HG03159 (cell line): ENCODE results near the gene NIFK.
A peak's percentile ranks its signal among the peaks of the same experiment; 100 is the strongest.

ENCODE experiments used
- ATAC-seq: cut with Tn5 transposase; IDR thresholded peaks from one replicate; pipeline ENCODE4 v1.9.1; 2021; ENCODE audit warnings: mild to moderate bottlenecking, moderate library complexity; ENCODE audit not compliant: unreplicated experiment

The NIFK gene

DNA sequence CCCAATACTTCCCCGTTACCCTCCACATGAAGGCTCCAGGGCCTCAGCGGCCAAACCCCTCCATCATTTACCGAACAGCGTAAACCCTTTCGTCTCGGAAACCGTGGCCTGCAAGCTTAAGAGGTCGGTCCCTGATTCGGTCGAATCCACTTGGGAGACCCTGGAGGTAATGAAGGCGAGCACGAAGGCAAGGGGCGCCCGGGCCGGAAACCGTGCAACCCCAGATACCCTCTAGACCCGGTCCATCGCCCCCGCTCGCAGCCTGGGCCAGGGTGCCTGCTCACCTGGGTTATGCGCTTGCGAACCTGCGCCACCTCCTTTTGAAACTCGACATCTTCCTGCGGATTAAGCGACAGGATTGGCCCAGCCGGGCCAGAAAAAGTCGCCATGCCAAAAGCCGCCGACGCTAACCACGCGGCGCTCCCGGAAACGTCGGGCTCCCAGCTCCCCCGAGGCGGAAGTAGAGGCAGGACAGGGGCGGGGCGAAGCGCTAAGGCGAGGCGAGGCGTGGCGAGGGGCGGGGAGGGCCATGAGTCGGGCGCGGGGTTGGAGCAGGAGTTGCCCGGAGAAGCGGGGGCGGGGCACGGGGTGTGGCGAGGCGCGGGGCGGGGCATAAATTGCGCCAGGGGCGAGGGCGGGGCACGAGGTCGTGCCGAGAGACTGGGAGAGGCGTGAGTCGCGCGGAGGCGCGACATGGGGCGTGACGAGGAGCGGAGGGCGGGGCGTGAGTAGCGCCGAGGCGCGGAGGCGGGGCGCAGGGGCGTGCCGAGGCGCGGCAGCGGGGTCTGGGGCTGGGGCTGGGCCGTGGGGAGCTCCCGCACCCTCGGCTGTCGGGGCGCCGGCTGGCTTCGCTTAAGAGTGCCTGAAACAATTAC, at the start of gene NIFK:
Gene NIFK, minus strand, starts transcription at position 414 of the 875 bp plus-strand sequence. Its CDS starts 25 bp downstream, at position 389.
- ATAC-seq: peak; percentile 95

DNA sequence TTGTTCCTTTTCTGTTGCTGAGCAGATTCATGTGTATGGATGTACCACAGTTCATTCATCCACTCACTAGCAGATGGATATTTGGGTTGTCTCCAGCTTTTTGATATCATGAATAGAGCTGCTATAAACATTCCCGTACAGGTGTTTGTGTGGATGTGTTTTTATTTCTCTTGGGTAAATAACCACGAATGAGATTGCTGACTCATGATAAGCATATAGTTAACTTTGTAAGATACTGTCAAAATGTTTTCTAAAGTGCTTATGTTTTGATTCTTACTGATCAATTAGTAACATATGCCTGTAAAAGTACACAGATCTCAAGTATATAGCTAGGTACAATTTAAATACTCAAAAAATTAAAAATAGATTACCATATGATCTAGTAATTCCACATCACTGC, 46.5 kb upstream of the NIFK start:
- no peak for ATAC-seq

- ATAC-seq: no peak
These were observed 42.2 kb upstream of the NIFK start for GRCh38 chr2:121778741-121779487.

DNA sequence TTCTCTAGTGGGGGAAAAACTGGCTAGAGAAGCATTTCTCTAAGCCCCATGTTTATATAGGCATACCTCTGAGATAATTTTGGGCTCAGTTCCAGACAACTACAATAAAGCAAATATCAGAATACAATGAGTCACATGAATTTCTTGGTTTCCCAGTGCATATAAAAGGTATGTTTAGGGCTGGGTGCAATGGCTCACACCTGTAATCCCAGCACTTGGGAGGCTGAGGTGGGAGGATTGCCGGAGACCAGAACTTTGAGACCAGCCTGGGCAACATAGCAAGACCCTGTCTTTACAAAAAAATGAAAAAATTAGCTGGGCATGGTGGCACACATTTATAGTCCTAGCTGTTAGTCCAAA, 41.0 kb upstream of the NIFK start:
- no peak for ATAC-seq

DNA sequence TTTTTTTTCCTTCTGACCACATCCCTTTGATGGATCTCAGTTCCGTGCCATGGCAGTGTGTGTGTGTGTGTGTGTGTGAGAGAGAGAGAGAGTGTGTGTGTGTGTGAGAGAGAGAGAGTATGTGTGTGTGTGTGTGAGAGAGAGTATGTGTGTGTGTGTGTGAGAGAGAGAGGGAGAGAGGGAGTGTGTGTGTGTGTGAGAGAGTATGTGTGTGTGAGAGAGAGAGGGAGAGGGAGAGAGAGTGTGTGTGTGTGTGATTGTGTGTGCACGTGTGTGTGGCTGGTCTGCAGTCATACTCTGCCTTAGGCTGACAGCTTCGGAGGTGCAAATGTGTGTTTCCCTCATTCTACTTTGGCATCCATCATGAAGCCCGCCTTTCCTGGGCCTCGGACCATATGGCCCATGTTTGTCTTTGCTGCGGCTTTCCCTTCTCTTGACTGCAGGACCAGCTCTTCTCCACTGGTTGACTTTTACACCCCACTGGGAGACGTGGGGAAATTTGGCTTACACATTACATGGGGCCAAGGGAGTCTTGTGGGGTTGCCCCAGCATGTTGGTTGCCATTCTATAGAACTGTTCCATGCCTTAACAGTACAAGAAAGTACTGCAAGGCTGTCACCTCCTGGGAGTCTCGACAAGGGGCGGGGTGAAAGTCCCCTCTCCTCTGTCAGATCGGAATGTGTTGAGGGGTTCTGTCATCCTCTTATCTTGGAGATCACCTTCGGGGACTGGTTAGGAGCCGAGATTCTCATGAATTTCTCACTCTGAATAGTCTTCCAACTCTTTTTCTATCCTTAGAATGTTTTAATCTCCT, 40.4 kb upstream of the NIFK start:
- no peak for ATAC-seq

DNA sequence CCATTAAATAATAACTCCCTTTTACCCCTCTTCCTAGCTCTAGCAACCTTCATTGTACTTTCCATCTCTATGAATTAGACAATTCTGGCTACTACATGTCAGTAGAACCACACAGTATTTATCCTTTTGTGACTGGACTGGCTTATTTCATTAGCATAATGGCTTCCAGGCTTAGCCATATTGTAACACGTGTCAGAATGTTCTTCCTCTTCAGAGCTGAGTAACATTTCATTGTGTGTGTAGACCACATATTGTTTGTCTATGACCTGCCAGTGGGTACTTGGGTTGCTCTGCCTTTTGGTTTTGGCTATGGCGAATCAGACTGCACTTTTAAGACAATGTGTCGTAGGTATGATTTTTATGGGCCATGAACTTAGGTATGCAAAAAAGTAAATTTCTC, 39.7 kb upstream of the NIFK start:
- no peak for ATAC-seq

GRCh38 chr2:121774235-121774634, 37.6 kb upstream of the NIFK start:
- no peak for ATAC-seq

- ATAC-seq: no peak
These were observed 35.5 kb upstream of the NIFK start for GRCh38 chr2:121771976-121772742.

DNA sequence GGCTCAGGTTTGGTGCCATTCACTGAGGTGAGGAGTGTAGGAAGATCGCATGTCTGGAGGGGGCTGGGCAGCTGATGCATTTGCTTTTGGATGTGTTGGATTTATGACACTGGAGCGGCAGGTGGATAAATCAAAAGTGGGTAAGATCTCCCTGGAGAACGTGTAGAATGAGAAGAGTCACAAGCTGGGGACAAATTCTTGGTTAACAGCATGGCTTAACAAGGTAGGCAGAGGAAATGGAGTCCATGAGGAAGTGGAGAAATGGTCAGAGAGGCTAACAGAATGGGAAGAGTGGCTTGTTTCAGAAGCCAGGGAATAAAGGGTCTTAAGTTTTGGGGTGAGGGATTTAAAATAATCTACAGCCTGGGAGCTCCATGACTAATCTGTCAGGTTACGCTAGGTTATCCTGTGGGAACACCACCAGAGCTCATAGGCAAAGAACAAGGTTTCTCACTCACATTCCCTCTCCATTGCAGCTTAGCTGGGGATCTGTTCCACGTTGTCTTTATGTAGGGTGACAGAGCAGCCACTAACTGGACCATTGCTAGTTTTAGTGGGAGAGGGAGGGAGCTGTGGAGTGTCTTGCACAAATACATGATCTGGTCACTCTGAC, 31.6 kb upstream of the NIFK start:
- no peak for ATAC-seq

GRCh38 chr2:121766624-121767023, 29.9 kb upstream of the NIFK start:
- no peak for ATAC-seq

- ATAC-seq: no peak
These were observed 28.1 kb upstream of the NIFK start for GRCh38 chr2:121764681-121765228.

DNA sequence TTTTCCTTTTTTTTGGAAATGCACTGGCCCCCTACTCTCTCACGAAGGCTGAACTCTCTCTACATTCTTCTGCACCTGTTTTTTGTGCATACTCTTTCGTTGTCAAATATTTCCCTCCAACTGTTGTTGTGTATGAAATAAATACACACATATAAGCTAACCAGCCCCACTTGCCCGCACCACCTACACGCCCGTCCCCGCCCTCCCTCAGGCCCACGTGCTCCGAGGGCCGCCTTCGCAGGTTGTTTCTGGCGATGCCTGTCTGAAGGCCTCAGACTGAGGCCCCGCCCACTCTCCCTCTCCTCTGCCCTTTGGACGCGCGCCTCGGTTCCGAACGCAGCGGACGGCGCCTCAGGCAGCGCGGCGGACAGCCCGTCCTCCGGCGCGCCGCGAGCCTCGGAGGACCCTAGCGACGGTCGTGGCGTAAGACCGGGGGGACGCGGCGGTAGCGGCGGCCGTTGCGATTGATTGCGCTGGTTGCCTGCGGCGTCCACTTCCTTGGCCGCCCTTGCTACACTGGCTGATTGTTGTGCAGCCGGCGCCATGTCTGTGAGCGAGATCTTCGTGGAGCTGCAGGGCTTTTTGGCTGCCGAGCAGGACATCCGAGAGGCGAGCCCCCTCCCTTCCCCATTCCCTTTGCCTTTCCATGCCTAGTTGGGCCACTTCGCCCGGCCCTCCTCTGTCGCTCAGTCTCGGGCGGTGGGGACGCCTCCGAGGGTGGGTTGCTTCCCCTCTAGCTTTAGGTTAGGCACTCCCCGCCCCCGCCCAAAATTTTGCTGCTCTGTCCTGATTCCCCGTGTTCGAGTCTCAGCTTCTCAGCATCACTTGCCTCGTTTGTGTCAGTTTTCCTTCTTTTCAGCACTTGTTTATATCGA, 18.8 kb upstream of the NIFK start, which contains the start of gene TSN:
Gene TSN, plus strand, starts transcription at position 415 of the 875 bp plus-strand sequence. Its CDS starts 129 bp downstream, at position 544.
- peak; percentile 100 for ATAC-seq

DNA sequence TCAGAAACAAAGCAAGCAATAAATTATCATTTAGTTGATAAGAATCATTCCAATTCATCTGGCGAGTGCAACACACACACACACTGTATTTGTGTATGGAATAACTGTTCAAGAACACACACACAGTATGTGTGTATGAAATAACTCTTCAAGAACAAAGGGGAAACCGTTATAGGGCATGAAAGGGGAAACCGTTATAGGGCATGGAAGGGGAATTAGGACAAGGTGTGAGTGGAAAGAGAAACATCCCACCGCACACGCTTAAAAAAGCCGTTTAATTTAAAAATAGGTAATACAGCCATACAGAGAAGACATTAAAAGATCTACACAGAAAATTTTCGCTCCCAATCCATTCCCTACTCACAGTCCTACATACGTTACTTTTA, 18.2 kb upstream of the NIFK start:
- no peak for ATAC-seq

DNA sequence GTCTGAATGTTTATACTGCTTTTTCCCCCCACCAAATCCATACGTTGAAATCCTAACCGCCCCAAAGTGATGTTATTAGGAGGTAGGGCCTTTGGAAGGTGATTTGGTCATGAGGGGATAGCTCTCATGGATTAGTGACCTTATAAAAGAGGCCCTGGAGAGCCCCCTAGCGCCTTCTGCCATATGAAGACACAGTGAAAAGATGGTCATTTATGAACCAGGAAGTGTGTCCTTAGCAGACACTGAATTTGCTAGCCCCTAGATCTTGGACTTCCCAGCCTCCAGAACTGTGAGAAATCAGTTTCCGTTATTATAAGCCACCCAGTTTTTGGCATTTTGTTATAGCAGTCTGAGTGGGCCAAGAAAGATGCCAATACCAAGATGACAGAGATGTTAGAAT, 11.5 kb upstream of the NIFK start:
- ATAC-seq: no peak

DNA sequence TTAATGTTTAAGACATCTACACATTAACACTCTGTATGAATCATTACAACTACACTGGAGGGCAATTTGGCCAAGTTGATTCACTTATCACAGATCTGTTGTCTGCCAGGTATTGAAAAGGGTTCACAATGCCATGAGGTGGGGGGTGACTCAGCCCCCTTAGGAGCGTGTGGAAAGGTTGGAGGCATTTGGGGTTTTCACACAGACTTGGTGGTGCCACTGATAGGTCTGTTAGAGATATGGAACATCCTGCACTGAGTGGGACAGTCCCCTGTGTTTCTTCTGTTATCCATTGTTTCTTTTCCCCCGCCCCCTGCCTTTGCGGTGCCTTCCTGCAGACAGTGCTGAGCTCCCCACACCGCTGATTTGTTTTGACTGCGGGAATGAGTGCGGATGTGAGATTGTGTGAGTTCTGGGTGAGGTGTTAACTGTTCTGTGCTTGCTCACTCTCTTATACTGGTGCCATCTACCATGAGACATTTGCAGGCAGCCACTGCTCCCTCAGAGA, 9.4 kb upstream of the NIFK start:
- no peak for ATAC-seq

DNA sequence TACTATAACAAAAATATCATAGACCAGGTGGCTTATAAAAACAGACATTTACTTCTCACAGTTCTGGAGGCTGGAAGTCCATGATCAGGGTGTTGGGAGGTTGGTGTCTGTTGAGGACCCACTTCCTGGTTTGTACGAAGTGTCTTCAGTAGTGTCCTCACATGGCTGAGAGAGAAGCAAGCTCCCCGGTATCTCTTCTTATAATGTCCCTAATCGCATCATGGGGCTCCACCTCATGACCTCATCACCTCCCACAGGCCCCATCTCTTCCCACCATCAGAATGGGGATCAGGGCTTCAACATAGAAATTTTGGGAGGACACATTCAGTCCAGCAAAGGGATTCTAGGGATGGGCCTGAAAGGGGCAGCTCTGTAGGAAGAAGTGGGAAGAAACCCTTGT, 4.8 kb upstream of the NIFK start:
- no peak for ATAC-seq

DNA sequence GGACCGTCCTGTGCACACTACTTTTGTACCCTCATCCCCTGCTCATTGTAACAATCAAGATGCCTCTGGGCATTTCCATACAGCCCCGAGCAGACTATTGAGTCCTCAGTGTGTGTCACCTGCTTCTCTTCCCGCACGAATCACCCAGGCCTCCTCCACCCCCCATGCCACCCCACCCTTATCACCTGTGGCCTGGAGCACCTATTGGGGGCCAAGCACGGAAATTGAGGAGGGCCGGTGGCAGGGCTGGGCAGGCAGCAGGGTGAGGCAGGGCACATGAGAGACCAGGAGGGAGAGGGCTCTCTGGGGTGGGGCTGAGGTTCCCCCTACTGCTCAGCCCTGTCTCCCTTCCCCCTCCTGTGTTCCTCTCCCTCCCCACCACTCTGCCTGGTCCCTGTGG, 4.3 kb upstream of the NIFK start:
- no peak for ATAC-seq

DNA sequence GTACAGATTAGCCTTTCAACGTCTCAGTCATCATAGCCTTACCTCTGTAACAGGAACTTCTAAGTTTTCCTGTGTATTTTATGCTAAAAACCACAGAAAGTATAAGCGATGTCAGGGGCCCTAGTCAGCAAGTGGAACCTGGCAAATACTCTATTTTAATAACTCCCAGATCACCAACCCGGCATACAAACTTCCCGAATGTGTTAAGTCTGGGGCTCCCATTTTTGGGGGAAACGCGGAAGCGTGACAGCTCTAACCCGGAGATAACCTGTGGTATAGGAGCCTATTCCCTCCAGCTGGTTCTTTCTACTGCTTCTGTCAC, 574 bp downstream of the NIFK start:
- no peak for ATAC-seq
